ENCODE results near the gene ABI2.

The ABI2 gene

DNA sequence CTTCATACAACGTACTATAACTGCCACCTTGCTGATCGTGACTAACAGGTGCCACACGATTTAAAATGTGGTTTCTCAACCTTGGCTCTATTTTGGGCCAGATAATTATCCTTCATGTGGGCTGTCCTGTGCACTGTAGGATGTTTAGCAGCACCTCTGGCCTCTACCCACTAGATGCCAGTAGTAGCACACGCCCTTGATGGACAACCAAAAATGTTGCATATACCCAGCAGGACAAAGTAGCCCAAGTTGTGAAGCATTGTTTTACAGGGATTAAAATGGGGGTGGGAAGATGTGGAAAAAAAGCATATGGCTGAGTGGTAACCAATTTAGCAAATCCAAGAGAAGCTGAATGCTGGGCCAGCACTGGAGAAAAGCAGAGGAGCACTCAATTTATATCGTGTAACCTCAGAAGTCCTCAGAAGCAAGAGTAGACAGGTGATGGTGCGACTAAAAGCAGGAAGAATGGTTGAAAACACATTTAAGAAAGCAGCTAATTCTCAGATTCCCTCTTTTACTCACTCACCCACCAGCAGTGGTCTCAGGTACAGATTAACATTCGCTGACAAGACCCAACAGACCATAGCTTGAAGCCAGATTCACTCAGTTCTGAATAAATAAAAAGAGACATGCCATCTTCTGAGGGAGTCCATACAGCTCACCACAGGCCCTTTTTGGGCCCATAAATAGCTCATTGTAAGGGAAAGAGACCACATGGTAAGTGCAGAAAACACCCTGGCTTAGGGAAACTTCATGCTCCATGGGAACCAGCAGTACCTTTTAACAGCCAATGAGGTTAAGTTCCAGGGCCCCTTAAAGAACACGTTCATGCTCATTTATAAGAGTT is 156.3 kb downstream of the ABI2 start:
- no peak for DNase-seq

DNA sequence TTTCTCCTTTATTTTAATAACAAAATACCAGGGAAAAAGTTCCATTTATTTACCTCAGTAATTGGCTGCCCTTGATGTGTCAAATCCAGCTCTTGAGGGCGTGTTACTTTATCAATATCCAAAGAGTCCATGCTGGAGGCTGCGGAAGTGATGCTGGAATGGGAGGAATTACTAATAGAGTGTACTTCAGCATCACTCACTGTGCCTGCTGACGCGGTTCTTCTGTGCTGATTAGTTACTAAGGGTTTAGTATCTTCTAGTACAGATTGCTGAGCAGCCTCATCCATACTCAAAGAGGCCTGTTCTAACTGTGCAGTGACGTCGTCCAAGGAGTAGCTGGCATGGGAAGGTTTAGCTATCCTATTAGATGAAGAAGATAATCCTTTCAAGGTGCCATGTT is 161.3 kb downstream of the ABI2 start:
- DNase-seq = no peak

DNA sequence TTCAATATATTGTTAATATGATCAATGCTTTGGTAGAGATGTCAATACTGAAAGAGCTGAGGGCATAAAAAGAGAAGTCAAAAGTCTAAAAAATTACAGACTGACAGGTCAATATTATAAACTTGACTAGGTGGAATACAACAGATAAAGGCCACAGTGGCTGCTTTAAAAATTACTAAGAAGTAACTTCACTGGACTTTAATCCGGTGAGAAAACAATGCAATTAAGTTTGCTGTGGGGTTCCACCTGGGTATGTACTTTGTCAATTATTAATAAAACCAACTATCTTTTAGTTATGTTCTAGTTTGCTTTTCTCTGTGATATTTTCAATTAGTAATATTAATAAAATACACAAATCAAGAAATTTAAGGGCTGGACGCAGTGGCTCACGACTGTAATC is 162.2 kb downstream of the ABI2 start:
- no peak for DNase-seq

DNA sequence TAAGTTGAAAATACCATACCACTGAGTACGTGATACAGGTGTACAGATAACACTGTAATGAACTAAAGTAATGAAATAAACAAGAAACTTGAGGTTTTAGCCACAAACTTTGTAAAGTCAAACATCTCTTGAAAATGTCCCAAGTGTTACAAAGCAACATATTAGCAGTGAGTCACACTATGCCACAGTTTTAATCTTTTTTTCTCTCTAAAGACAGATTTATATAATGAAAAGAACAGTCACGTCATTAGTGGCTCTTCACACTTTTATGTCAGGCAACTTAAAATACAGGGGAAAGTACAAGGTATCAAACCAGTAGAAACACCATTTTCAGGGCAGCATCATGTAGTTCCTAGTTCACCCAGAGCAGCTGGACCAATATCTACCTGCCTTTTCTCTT is 164.8 kb downstream of the ABI2 start:
- DNase-seq = no peak
